GM21423 (cell line): ENCODE data around the gene PTPN1.
"Not testable (repeated sequence)": the region's sequence is repeated elsewhere in the genome, so short reads cannot be mapped to it uniquely, and the experiment has no call there.

Source experiments
- ATAC-seq: cut with Tn5 transposase; IDR thresholded peaks from one replicate; pipeline ENCODE4 v1.9.1; 2021; ENCODE audit warnings: mild to moderate bottlenecking, moderate library complexity; ENCODE audit not compliant: unreplicated experiment

PTPN1 gene

DNA sequence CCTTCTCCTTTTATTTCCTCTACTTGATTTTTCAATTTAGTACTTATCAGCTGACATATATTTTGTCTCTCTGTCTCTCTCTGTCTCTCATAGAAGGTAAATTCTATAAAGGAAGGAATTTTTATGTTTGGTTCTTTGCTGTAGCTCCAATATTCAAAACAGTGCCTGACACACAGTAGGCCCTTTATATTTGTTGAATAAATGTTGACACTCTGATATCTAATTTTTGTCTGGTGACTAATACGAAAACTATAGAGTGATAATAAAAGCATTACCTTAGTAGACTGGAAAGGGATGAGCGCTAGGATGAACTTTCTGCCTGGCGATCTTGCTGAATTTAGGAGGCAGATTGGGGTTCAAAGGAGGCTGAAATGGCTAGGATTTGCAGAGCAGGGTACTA is 42.8 kb downstream of the PTPN1 start:
- ATAC-seq, result no peak

DNA sequence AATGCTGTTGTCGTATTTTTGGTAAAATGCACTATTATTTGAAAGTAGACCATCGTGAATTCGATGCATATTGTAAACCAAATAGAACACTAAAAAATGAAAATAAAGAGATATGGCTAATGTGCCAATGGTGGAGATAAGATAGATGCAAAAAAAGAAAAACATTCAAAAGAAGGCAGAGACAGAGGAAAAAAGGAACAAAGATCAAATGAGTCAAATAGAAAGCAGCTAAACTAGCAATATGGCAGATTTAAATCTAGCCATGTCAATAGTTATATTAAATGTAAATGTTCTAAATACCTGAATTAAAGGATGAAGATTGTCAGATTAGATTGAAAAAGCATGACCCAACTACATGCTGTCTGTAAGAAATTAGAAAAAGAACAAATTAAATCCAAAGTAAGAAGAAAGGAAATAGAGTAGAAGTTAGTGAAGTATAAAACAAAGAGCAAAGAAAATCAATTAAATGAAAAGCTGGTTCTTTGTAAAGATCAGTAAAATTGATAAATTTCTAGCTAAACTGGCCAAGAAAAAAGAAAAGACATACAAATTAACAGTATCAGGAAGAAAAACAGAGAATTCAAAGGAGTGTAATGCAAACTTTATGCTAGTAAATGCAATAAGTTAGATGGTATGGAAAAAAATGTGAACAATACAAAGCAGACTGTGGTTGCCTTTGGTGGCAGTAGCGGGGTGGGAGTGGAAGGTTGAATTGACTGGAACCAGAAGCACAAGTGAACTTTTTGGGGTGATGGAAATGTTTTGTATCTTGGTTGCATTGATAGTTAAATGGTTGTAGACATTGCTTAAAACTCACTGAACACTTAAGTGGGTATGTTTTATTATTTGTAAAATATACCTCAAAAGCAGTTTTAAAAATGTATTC is 44.8 kb downstream of the PTPN1 start:
- ATAC-seq, result no peak

DNA sequence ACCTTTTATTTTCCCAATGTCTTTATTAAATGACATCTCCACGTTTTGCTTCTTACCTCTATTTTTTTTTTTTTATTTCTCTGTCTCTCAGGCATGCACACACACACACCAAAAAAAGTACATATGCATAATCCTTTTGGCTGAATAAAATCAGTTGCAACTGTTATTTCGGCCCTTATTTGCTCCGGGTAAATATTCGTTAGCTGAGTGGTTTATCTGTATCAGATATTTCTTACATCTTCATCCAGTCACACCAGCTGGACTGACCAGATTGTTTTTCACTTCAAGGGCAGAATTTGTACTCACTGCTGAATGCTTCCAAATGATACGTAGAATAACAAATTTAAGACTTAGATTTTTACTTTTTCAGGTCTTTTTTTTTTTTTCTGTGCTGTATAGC is 45.5 kb downstream of the PTPN1 start:
- ATAC-seq, result no peak

DNA sequence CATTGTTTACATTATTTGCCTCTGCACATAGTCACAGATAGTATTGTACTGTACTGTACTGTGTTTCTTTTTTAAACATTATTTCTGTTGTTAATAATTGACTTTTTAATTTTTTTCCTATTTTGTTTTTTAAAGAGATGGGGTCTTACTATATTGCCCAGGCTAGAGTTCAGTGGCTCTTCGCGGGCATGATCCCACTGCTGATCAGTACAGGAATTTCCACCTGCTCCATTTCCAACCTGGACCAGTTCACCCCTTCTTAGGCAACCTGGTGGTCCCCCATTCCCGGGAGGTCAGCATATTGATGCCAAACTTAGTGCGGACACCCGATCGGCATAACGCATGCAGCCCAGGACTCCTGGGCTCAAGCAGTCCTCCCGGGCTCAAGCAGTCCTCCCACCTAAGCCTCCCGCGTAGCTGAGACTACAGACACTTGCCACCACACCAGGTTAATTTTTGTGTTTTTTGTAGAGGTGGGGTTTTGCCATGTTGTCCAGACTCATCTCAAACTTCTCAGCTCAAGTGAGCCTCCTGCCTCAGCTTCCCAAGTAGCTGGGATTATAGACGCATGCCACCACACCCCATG is 47.5 kb downstream of the PTPN1 start:
- no peak for ATAC-seq

DNA sequence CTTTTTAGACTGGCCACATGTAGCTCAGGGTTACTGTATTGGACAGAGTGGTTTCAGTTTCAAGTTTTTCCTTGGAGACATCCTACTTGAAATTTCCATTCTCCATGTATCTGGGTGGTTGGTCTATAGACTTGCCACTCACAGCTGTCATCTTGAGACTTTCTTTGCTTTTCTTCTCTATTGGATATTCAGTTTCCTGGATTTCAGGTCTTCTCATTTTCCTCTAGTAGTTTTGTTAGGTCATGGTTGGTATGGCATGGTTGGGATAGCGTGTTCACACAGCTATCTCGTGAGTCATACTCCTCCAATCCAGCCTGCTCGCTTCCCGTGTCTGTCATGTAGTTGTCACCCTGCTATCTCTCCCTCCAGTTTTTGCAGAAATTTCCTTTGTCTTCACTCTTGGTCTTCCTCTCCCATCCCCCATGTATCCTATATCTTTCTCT is 48.3 kb downstream of the PTPN1 start:
- ATAC-seq, result no peak

DNA sequence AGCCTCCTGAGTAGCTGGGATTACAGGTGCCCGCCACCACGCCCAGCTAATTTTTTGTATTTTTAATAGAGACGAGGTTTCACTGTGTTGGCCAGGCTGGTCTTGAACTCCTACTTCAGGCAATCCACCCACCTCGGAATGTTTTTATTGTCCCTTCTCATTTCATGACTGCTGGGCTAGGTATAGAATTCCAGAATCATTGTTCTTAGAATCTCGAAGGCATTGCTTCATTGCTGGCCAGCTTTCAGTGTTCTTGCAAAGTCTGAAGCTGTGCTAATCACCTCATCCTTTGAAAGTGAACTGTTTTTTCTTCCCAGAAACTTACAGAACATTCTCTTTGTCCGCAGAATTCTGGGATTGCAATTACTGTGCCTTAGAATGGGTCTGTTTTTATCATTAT is 49.0 kb downstream of the PTPN1 start:
- no peak for ATAC-seq

DNA sequence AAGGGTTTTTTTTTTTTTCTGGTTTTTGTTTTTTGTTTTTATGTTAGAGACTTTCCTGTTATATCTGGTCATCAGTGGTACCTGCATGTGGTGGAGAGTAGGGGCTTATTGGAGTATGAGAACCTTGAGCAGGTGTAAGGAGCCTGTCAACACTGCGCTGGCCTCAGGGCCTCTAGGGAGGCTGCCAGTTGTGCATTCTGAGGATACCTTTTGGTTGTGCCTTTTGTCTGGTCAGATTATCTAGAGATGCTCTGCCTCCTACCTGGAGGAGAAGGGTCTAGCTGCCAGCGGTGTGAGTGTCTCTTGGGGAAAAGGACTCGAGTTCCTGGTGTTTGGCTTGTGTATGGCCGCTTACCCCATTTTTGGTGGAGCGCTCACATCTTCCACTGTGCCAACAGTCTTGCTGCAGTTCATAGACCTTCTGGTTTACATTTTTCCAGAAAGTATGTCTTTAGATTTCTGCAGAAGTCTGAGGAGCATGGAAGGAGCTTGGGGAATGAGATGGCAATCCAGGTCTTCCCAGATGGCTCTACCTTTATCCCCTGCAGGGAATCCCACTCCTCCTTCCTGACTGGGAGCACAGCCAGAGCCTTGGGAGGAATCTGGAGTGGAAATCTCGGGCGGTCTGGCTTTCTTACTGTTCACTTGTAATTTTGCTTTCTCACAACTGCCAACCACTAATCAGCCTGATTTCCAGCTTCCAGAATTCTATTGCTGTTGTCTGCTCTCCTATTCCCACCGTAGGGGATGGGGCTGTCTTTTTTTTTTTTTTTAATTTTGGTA is 49.9 kb downstream of the PTPN1 start:
- ATAC-seq, result no peak

DNA sequence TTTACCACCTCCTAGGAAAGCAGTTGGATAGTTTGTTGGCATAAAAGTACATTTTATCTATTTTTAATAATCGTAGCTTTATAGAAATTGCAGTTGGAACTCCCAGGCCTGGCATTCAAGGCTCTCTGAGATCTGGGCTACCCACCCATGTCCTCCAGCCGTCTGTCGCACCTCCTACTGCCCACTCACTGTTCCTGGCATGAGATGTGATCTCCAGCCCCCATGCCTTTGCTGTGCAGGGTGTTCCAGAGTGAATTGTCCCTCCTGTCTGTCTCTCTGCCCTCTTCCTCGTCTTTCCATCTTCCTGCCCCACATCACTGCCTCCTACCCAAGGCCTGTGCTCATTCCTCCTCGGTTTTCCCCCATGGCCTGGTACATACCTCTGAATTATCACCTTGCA is 50.7 kb downstream of the PTPN1 start:
- ATAC-seq, result no peak

DNA sequence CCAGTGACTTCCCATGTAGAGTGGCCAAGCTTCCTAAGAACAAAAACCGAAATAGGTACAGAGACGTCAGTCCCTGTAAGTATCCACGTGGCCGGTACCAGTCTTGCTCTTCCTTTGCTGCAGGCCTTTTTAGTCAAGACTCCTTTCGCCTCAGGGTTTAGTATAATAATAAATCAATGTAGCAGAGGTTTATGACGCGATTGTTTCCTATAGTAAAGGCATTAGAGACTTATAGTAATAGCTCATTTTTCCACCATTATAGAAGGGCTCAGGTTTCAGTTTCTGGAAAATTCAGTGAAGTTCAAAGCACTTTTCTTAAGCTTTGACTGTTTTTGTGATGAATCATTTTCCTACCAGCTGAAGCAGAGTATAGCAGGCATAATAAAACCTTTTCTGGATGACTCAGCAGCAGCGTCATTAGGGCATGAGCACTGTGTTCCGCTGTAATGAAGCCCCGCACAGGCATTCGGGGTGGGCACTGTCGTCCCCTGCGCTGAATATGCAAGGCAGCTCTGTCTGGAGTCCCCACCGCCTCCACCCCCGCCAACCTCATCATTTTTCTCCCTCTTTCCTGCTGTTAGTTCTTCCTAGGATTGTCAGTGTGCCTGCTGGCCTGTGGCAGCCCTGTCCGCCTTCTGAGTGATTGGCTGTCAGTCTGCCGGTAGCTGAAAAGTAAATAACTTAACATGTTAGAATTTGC is 51.3 kb downstream of the PTPN1 start:
- no peak for ATAC-seq

DNA sequence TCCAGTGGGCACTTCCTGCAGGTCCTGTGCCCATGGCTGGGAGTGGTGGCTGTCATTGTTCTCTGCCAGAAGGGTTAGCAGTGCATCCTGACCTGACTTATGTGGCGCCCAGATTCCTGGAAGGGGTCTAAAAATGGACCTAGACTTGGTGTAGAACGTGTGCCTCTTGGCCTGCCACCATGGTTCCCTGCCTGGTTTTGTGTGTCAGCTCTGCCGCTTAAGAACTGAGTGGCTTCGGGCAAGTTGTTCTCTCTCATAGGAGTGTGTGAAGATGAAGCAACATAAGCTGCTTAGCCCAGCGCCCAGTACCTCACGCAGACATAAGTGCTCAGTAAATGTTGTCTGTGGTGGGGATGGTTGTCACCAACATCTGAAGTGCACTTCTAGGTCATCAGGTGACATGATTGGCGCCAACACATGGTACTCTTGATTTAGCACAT is 52.1 kb downstream of the PTPN1 start:
- ATAC-seq, result no peak

DNA sequence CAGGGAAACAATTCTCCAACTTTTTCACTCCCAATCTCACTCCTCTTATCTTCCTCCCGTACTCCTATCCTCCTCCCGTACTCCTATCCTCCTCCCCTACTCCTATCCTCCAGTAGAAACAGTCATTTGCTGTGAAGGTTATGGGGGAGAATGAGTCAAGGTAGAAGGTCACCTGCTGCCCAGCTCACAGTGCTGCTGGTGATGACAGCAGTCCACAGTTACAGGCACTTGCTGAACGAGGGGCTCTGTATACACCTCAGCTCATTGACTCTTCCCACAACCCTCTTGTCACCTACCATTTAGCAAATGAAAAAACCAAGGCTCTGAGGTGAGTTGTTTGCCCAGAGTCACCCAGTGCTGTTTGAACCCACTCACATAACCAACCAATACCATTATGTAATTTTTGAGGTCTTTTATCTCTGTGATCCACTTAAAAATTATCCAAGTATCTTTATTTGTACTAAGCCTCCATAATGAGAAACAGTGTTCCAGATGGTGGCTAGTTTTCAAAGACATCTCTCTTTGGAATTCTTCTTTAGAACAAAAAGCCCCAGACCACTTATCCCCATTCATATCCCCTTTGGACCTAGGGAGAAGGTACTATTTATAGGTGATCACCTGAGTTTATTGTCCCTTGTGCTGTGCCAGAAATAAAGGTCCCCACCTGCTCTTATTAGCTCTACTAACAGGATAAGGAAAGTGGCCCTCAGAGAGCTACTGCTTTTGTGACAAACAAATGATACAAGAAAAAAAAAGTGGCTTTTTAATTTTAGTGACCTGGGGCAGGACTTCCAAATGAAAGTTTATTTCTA is 53.2 kb downstream of the PTPN1 start:
- no peak for ATAC-seq

DNA sequence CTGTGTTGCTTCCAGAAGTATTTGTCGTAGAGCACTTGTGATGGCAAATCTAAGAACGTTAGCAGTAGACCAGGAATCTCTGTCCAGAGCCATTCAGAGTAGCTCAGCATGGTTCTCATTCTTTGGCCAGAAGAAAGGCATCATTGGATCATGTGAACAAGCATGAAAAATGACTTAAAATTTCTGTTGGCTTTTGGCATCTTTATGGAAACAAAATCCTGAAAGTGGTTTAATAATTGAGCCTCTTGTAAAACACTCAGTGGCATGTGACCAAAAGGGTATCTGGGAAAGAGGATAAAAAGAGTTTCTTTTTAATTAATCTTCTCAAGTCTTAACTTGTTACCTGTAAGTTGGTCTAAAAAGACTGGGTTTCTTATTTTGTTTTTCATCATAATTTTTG is 55.2 kb downstream of the PTPN1 start:
- ATAC-seq, result no peak

DNA sequence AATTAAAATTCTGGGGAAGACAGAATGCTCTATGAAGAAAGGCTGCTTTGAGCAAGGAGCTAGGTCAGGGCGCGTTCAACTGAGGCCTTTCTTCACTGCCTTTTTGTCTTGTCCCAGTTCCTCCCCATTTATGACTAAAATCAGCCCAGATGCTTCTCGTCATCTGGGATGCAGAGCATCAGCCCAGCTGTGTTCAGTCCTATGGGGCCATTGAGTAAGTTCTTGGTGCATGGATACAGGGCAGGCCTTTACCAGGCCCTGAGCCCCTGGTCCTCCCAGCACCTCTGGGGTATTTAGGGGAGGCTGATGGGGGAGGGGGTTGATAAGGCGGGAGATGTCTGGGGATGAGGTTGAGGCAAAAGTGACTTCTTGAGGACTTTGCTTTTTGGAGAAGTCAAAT is 55.7 kb downstream of the PTPN1 start:
- ATAC-seq, result no peak

DNA sequence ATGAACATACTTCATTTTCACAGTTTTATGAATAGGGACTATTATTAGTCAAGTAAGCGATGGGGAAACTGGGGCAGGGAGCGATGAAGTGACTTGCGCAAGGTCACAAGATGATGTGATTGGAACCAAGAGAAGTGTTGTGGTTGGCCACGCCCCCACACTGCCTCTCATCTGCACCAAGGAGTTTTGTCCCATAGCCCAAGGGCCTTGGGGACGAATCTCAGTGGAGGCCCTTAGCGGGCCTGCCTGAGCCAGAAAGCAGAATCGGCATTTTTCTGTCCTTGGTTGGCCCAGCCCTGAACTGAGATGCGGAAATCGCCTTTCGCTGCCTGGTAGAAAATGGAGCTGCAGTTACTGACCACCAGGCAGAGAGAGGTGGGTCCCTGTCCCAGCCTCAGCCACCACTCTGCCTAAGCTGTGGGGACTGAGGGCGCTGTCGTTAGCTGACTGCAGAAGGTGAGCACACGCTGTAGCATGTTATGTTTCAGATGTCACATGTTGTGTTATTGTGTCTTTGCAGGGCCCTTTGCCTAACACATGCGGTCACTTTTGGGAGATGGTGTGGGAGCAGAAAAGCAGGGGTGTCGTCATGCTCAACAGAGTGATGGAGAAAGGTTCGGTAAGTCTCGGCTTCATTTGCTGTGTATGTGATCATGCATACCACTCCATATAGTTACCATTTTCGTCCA is 57.8 kb downstream of the PTPN1 start:
- no peak for ATAC-seq

DNA sequence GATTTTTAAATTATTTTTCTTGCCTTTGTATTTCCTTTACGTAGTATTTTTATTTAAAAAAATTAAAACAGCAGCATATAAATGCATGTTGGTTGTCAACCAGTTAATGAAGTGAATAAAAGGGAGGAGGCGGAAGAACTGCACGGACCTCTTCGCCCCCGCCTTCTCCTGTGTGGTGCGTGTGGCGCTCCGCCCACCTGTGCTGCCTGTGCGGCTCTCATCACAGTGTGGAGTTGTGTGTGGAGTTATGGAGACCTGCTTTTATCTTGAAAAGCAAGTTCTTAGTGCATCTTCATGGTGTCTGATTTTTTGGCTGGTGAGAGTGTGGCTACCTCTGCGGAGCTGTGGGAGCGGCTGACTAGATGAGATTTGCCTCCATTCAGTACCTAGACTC is 58.4 kb downstream of the PTPN1 start:
- ATAC-seq, result no peak

DNA sequence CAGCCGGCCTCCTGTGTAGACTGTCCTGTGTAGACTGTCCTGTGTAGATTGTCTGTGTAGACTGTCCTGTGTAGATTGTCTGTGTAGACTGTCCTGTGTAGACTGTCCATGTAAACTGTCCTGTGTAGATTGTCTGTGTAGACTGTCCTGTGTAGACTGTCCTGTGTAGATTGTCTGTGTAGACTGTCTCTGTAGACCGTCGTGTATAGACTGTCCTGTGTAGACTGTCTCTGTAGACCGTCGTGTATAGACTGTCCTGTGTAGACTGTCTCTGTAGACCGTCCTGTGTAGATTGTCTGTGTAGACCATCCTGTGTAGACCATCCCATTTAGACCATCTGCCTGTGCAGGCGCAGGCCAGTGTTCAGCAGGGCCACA is 59.3 kb downstream of the PTPN1 start:
- not testable (repeated sequence) for ATAC-seq

DNA sequence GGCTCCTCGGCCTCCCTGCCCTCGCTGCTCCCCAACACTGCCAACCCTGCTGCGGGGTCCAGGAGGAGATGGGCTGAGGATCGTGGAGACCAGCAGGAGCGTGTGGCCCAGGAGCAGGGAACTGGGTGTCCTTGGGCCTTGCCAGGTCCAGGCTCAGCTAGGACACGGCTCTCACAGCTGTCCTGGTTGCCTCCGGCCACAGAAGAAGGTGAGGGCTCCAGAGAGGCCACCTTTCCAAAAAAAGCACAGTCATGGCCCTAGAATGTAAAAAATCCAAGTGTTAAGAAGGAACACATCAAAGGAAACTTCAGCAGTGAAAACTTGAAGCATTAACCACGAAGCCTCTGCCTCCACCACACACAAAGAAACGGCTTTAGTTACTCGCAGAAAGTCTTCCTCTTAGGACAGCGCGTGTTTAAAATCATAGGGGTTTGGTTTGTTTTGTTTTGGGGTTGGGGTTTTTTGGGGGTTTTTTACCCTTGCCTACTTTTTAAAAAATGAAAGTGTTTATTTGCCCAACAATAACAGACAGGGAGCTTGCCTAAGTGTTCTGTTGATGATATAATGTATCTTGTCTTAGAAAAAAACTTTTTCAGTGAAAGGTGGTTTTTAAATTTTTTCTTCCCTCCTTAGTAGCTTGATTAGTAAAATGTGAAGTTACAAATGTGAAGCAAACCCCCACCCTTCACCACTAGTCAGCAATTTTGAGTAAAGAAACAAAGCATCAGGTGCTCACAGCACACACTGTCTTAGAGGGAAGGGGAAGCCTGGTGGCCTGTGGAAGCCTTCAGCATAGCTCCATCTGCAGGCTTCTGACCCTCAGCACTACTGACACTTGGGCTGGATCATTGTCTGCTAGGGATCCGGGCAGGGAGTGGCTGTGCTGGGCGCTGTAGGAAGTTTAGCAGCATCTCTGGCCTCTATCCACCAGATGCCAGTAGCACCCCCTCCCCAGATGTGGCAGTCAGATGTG is 60.0 kb downstream of the PTPN1 start:
- peak; percentile 67 for ATAC-seq

DNA sequence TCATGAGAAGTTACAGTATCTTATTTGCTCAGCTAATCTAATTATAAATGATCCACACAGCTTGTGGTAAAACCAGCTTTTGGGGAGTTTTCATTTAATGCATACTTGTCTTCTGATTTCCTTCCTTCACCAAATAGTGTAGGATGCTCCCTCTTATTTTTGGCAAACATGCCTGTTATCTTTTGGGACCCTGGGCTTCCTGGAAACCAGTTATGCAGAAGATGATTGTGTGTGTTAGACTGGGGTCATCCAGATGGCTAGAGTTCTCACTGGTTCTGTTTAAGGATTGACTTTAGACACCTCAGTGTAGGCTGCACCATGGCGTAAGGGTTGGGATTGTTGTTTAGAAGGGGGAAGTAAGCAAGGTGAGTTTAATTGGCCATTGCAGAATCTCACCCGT is 61.3 kb downstream of the PTPN1 start:
- no peak for ATAC-seq
